Keratinocyte (primary cell): ENCODE results near the gene TCIRG1. TPM values are rescaled to one million over a fixed set of nuclear protein-coding genes. Genes with fewer than 3 reads are reported as not detected.

Source experiments
- DNase-seq: peaks from one replicate; pipeline ENCODE4 v3.0.0-alpha.2; 2011; ENCODE audit warnings: low read depth, missing footprints, low spot score
- FAIRE-seq: peaks from 2 replicates; lab custom pipeline; 2011; peaks lifted over from hg19 to GRCh38; lab: Jason Lieb, UNC
- H2AFZ ChIP-seq: 2 replicates; pipeline ENCODE4 v1.6.0; 2012; ENCODE audit warnings: low read length, control low read depth, inconsistent platforms; ENCODE audit not compliant: control insufficient read depth
- H3K27ac ChIP-seq: 2 replicates; pipeline ENCODE4 v1.5.1; 2011; ENCODE audit warnings: low read length; ENCODE audit not compliant: control insufficient read depth, insufficient read depth
- H3K27me3 ChIP-seq: 3 replicates; pipeline ENCODE4 v1.6.0; 2011; ENCODE audit warnings: low read length; ENCODE audit not compliant: control insufficient read depth, insufficient read depth; ENCODE audit errors: extremely low read depth
- H3K36me3 ChIP-seq, 2 experiments: 2 replicates in 1 of 2; 3 replicates in 1 of 2; pipeline ENCODE4 v1.5.1; 2011; ENCODE audit warnings: low read length in 2 of 2, mild to moderate bottlenecking in 1 of 2; ENCODE audit not compliant: control insufficient read depth in 2 of 2, insufficient read depth in 2 of 2; ENCODE audit errors: extremely low read depth in 1 of 2
- H3K4me1 ChIP-seq: 3 replicates; pipeline ENCODE4 v1.5.1; 2011; ENCODE audit warnings: low read length; ENCODE audit not compliant: control insufficient read depth, insufficient read depth; ENCODE audit errors: extremely low read depth
- H3K4me2 ChIP-seq: 3 replicates; pipeline ENCODE4 v1.6.0; 2011; ENCODE audit warnings: low read depth, low read length; ENCODE audit not compliant: control insufficient read depth, insufficient read depth; ENCODE audit errors: extremely low read depth
- H3K4me3 ChIP-seq, 3 experiments: fragments of 200-600 bp in 1 of 3; sonication (generic) in 1 of 3; 2 replicates in 2 of 3; 3 replicates in 1 of 3; pipeline ENCODE4 v1.5.1; 2011 to 2016; ENCODE audit warnings: low read length in 3 of 3, mild to moderate bottlenecking in 3 of 3, control low read depth in 2 of 3, inconsistent platforms in 1 of 3, low read depth in 1 of 3, mixed read lengths in 1 of 3, mixed run types in 1 of 3, moderate library complexity in 1 of 3; ENCODE audit not compliant: control insufficient read depth in 2 of 3, insufficient read depth in 2 of 3; ENCODE audit errors: extremely low read depth in 1 of 3
- H3K79me2 ChIP-seq: 2 replicates; pipeline ENCODE4 v1.6.0; 2012; ENCODE audit warnings: low read length; ENCODE audit not compliant: control insufficient read depth, insufficient read depth
- H3K9ac ChIP-seq: 3 replicates; pipeline ENCODE4 v1.6.0; 2011; ENCODE audit warnings: low read length; ENCODE audit not compliant: control insufficient read depth, insufficient read depth; ENCODE audit errors: extremely low read depth
- H3K9me1 ChIP-seq: 3 replicates; pipeline ENCODE4 v1.6.0; 2011; ENCODE audit warnings: low read length; ENCODE audit not compliant: control insufficient read depth, insufficient read depth; ENCODE audit errors: extremely low read depth
- H3K9me3 ChIP-seq: 2 replicates; pipeline ENCODE4 v1.5.1; 2012; ENCODE audit warnings: low read depth, low read length; ENCODE audit not compliant: control insufficient read depth
- H4K20me1 ChIP-seq: 3 replicates; pipeline ENCODE4 v1.6.0; 2011; ENCODE audit warnings: low read length; ENCODE audit not compliant: control insufficient read depth, insufficient read depth; ENCODE audit errors: extremely low read depth
- CTCF ChIP-seq, 3 experiments: IDR thresholded peaks in 1 of 3; conservative IDR thresholded peaks in 1 of 3; optimal IDR thresholded peaks in 1 of 3; 2 replicates in 2 of 3; 3 replicates in 1 of 3; pipeline versions ENCODE3 to v1.5.1; 2011; ENCODE audit warnings: low read length in 3 of 3, mild to moderate bottlenecking in 3 of 3, moderate library complexity in 2 of 3, control low read depth in 1 of 3, inconsistent platforms in 1 of 3; ENCODE audit not compliant: insufficient read depth in 2 of 3; ENCODE audit errors: extremely low read depth in 1 of 3
- EZH2 ChIP-seq: IDR thresholded peaks from one replicate; pipeline ENCODE4 v1.6.1; 2012; ENCODE audit warnings: inconsistent platforms, mild to moderate bottlenecking, low read length, moderate library complexity
- dilution Hi-C: fragments of 300-500 bp; cut with MboI; formaldehyde crosslinking; loops from one replicate; pipeline ENCODE4 v1.7.0; 2020; ENCODE audit warnings: low sequenced_read_pairs; ENCODE audit not compliant: extremely low pct_ligation_motif_present
- polyA plus RNA-seq, 5 experiments: library from polyadenylated mRNA; depleted of rRNA in 3 of 5; stranded (reverse) in 3 of 5; stranded (forward) in 1 of 5; unstranded in 1 of 5; fragments of >200 nt; gene quantifications; 1 replicate in 1 of 5; 2 replicates in 3 of 5; 3 replicates in 1 of 5; pipeline versions ENCODE4 v1.2.1 to v1.2.3, GENCODE V29; 2011 to 2012; ENCODE audit warnings: missing spikeins in 2 of 5, low read depth in 1 of 5, low replicate concordance in 1 of 5

TCIRG1 gene
- polyA plus RNA-seq, 1 donor (not counting 4 experiments of a cell fraction or from before 2014, with no cell fraction given): 12.7 TPM

- H3K79me2 ChIP-seq: no peaks in the 10 kb centered on the region
- dilution Hi-C loops: no loop called here
- FAIRE-seq: no peak
- H4K20me1 ChIP-seq: no peaks in the 10 kb centered on the region
- peaks cover 4 to 14% of the 10 kb centered on the region in 2 experiments for H3K36me3 ChIP-seq
- DNase-seq: no peak
- H3K9me1 ChIP-seq: no peaks in the 10 kb centered on the region
- TF ChIP-seq EZH2 (no peak), CTCF (optimal IDR thresholded peaks at IDR 0.05 in 1 of 3, IDR thresholded peaks at IDR 0.05 in 1 of 3, conservative IDR thresholded peaks at IDR 0.05 in 1 of 3; ENCODE audit: extremely low read depth in 1 of 3, insufficient read depth in 2 of 3, low read length in 3 of 3) (no peak)
- H2AFZ ChIP-seq: no peak overlapping the region
- H3K4me1 ChIP-seq: peaks cover 4% of the 10 kb centered on the region
- no peak overlapping the region for H3K4me2 ChIP-seq
- H3K9me3 ChIP-seq: no peaks in the 10 kb centered on the region
- H3K27ac ChIP-seq: no peak overlapping the region
- no peaks in the 10 kb centered on the region for H3K27me3 ChIP-seq
- no peak overlapping the region for H3K9ac ChIP-seq
- H3K4me3 ChIP-seq: no peak overlapping the region
Observed at GRCh38 chr11:68051191-68052136, 12.6 kb downstream of the TCIRG1 start.

GRCh38 chr11:68052137-68052873 is 13.5 kb downstream of the TCIRG1 start:
- Histone ChIP-seq H3K9ac (no peak overlapping the region), H3K36me3 (peaks cover 4 to 14% of the 10 kb centered on the region in 2 experiments), H3K4me2 (no peak overlapping the region), H3K27me3 (no peaks in the 10 kb centered on the region), H4K20me1 (no peaks in the 10 kb centered on the region), H2AFZ (no peak overlapping the region), H3K9me1 (no peaks in the 10 kb centered on the region), H3K27ac (no peak overlapping the region), H3K4me1 (peaks cover 4% of the 10 kb centered on the region), H3K79me2 (no peaks in the 10 kb centered on the region), H3K9me3 (no peaks in the 10 kb centered on the region), H3K4me3 (no peak overlapping the region)
- dilution Hi-C loops: no loop called here
- TF ChIP-seq CTCF (optimal IDR thresholded peaks at IDR 0.05 in 1 of 3, IDR thresholded peaks at IDR 0.05 in 1 of 3, conservative IDR thresholded peaks at IDR 0.05 in 1 of 3; ENCODE audit: extremely low read depth in 1 of 3, insufficient read depth in 2 of 3, low read length in 3 of 3): no peak
- TF ChIP-seq EZH2: no peak
- DNase-seq (no peak), FAIRE-seq (no peak)
